Measurements from ENCODE around the gene LRIG2. TPM values are rescaled to one million over a fixed set of nuclear protein-coding genes. Genes with fewer than 3 reads are reported as not detected.

Gene LRIG2
- total and polyA plus RNA-seq, 2 experiments from 2014 or later, result 10.0 to 40.4 TPM

DNA sequence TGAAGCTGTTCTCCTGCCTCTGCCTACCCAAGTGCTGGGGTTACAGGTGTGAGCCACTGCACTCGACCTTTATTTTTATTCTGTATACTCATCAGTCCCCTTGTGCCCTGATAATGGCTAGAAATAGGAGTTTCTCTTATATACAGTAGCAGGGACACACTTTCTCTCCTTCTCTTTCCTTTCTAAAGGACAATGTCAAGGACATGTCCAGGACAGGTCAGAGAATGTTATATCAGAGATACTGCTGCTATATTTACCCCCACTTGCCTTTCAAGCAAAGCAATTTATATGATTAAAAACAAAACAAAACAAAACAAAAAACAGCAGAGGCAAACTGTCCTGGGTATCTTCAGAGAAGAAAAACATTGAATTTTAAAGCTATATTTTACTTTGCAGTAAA, 43.2 kb upstream of the LRIG2 start:
- no peaks in the 10 kb centered on the region for H3K36me3 ChIP-seq (ENCODE audit: insufficient read depth)
- H3K4me1 Mint-ChIP-seq, result peaks cover 40% of the 10 kb centered on the region
- no peak for TF ChIP-seq ZNF114 (CRISPR knock-in tag; IDR thresholded peaks at IDR 0.05)
- no peak for TF ChIP-seq CREB1 (CRISPR knock-in tag; IDR thresholded peaks at IDR 0.05; ENCODE audit: low read depth)
- no peak for TF ChIP-seq STAT1 (IDR thresholded peaks at IDR 0.05; ENCODE audit: unreplicated experiment)
- no peak for TF ChIP-seq NANOG (IDR thresholded peaks at IDR 0.05; ENCODE audit: borderline replicate concordance)
- TF ChIP-seq EZH2 (IDR thresholded peaks at IDR 0.05; ENCODE audit: low read depth, unreplicated experiment), result no peak
- TF ChIP-seq, protein P1, sequence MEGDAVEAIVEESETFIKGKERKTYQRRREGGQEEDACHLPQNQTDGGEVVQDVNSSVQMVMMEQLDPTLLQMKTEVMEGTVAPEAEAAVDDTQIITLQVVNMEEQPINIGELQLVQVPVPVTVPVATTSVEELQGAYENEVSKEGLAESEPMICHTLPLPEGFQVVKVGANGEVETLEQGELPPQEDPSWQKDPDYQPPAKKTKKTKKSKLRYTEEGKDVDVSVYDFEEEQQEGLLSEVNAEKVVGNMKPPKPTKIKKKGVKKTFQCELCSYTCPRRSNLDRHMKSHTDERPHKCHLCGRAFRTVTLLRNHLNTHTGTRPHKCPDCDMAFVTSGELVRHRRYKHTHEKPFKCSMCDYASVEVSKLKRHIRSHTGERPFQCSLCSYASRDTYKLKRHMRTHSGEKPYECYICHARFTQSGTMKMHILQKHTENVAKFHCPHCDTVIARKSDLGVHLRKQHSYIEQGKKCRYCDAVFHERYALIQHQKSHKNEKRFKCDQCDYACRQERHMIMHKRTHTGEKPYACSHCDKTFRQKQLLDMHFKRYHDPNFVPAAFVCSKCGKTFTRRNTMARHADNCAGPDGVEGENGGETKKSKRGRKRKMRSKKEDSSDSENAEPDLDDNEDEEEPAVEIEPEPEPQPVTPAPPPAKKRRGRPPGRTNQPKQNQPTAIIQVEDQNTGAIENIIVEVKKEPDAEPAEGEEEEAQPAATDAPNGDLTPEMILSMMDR (conservative IDR thresholded peaks at IDR 0.05; ENCODE audit: low read depth in 2 of 2), result no peak
- TF ChIP-seq, protein P2, sequence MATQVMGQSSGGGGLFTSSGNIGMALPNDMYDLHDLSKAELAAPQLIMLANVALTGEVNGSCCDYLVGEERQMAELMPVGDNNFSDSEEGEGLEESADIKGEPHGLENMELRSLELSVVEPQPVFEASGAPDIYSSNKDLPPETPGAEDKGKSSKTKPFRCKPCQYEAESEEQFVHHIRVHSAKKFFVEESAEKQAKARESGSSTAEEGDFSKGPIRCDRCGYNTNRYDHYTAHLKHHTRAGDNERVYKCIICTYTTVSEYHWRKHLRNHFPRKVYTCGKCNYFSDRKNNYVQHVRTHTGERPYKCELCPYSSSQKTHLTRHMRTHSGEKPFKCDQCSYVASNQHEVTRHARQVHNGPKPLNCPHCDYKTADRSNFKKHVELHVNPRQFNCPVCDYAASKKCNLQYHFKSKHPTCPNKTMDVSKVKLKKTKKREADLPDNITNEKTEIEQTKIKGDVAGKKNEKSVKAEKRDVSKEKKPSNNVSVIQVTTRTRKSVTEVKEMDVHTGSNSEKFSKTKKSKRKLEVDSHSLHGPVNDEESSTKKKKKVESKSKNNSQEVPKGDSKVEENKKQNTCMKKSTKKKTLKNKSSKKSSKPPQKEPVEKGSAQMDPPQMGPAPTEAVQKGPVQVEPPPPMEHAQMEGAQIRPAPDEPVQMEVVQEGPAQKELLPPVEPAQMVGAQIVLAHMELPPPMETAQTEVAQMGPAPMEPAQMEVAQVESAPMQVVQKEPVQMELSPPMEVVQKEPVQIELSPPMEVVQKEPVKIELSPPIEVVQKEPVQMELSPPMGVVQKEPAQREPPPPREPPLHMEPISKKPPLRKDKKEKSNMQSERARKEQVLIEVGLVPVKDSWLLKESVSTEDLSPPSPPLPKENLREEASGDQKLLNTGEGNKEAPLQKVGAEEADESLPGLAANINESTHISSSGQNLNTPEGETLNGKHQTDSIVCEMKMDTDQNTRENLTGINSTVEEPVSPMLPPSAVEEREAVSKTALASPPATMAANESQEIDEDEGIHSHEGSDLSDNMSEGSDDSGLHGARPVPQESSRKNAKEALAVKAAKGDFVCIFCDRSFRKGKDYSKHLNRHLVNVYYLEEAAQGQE (IDR thresholded peaks at IDR 0.05; ENCODE audit: unreplicated experiment), result no peak
- no peak for TF ChIP-seq POLR2AphosphoS5 (IDR thresholded peaks at IDR 0.05; ENCODE audit: low read depth)
- no peak for TF ChIP-seq JUNB (IDR thresholded peaks at IDR 0.05; ENCODE audit: unreplicated experiment)
- TF ChIP-seq EZH2phosphoT487 (IDR thresholded peaks at IDR 0.05; ENCODE audit: unreplicated experiment), result no peak
- TF ChIP-seq, protein P3, sequence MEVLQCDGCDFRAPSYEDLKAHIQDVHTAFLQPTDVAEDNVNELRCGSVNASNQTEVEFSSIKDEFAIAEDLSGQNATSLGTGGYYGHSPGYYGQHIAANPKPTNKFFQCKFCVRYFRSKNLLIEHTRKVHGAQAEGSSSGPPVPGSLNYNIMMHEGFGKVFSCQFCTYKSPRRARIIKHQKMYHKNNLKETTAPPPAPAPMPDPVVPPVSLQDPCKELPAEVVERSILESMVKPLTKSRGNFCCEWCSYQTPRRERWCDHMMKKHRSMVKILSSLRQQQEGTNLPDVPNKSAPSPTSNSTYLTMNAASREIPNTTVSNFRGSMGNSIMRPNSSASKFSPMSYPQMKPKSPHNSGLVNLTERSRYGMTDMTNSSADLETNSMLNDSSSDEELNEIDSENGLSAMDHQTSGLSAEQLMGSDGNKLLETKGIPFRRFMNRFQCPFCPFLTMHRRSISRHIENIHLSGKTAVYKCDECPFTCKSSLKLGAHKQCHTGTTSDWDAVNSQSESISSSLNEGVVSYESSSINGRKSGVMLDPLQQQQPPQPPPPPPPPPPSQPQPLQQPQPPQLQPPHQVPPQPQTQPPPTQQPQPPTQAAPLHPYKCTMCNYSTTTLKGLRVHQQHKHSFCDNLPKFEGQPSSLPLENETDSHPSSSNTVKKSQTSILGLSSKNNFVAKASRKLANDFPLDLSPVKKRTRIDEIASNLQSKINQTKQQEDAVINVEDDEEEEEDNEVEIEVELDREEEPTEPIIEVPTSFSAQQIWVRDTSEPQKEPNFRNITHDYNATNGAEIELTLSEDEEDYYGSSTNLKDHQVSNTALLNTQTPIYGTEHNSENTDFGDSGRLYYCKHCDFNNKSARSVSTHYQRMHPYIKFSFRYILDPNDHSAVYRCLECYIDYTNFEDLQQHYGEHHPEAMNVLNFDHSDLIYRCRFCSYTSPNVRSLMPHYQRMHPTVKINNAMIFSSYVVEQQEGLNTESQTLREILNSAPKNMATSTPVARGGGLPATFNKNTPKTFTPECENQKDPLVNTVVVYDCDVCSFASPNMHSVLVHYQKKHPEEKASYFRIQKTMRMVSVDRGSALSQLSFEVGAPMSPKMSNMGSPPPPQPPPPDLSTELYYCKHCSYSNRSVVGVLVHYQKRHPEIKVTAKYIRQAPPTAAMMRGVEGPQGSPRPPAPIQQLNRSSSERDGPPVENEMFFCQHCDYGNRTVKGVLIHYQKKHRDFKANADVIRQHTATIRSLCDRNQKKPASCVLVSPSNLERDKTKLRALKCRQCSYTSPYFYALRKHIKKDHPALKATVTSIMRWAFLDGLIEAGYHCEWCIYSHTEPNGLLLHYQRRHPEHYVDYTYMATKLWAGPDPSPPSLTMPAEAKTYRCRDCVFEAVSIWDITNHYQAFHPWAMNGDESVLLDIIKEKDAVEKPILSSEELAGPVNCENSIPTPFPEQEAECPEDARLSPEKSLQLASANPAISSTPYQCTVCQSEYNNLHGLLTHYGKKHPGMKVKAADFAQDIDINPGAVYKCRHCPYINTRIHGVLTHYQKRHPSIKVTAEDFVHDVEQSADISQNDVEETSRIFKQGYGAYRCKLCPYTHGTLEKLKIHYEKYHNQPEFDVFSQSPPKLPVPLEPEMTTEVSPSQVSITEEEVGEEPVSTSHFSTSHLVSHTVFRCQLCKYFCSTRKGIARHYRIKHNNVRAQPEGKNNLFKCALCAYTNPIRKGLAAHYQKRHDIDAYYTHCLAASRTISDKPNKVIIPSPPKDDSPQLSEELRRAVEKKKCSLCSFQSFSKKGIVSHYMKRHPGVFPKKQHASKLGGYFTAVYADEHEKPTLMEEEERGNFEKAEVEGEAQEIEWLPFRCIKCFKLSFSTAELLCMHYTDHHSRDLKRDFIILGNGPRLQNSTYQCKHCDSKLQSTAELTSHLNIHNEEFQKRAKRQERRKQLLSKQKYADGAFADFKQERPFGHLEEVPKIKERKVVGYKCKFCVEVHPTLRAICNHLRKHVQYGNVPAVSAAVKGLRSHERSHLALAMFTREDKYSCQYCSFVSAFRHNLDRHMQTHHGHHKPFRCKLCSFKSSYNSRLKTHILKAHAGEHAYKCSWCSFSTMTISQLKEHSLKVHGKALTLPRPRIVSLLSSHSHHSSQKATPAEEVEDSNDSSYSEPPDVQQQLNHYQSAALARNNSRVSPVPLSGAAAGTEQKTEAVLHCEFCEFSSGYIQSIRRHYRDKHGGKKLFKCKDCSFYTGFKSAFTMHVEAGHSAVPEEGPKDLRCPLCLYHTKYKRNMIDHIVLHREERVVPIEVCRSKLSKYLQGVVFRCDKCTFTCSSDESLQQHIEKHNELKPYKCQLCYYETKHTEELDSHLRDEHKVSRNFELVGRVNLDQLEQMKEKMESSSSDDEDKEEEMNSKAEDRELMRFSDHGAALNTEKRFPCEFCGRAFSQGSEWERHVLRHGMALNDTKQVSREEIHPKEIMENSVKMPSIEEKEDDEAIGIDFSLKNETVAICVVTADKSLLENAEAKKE (CRISPR knock-in tag; IDR thresholded peaks at IDR 0.05), result no peak
- TF ChIP-seq ZNF331 (CRISPR knock-in tag; IDR thresholded peaks at IDR 0.05; ENCODE audit: low read depth), result no peak
- TF ChIP-seq, protein P4, sequence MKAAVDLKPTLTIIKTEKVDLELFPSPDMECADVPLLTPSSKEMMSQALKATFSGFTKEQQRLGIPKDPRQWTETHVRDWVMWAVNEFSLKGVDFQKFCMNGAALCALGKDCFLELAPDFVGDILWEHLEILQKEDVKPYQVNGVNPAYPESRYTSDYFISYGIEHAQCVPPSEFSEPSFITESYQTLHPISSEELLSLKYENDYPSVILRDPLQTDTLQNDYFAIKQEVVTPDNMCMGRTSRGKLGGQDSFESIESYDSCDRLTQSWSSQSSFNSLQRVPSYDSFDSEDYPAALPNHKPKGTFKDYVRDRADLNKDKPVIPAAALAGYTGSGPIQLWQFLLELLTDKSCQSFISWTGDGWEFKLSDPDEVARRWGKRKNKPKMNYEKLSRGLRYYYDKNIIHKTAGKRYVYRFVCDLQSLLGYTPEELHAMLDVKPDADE (IDR thresholded peaks at IDR 0.05), result no peak
- H3F3A ChIP-seq (replicated peaks; ENCODE audit: low read depth), result peaks cover 12% of the 10 kb centered on the region
- ATAC-seq (no peak), DNase-seq (ENCODE audit: low spot score) (no peak)
- H3K27me3 Mint-ChIP-seq (ENCODE audit: insufficient read depth, low read depth, poor library complexity), result no peaks in the 10 kb centered on the region
- H3K27ac Mint-ChIP-seq, result no peak overlapping the region; the same call in 1 of the 2 replicates
- no peaks in the 10 kb centered on the region for H3K79me2 ChIP-seq (replicated peaks; ENCODE audit: insufficient read depth)
- no peaks in the 10 kb centered on the region for H4K20me1 ChIP-seq (replicated peaks; ENCODE audit: insufficient read depth)
- no peak overlapping the region for H3K4me3 ChIP-seq
- H3K4me1 ChIP-seq (ENCODE audit: insufficient read depth), result peaks cover 33% of the 10 kb centered on the region
- no peaks in the 10 kb centered on the region for H3K9me3 Mint-ChIP-seq
- no peak overlapping the region for H2AFZ ChIP-seq
- no peaks in the 10 kb centered on the region for H3K36me3 Mint-ChIP-seq (ENCODE audit: low read depth)
- no peak overlapping the region for H3K4me3 Mint-ChIP-seq
- H3K4me2 ChIP-seq, result no peak overlapping the region
- H3K27me3 ChIP-seq (ENCODE audit: insufficient read depth), result no peaks in the 10 kb centered on the region
- H3K9me2 ChIP-seq (ENCODE audit: insufficient read depth), result no peaks in the 10 kb centered on the region
- peak overlapping the region; percentile 24; the same call in 1 of the 2 replicates for H3K27ac ChIP-seq (ENCODE audit: low read depth)
